Natural killer cell (primary cell): ENCODE measurements around the gene LMAN1. TPM values are rescaled to one million over a fixed set of nuclear protein-coding genes. Genes with fewer than 3 reads are reported as not detected.

Experiments
- ATAC-seq, 3 donors: fragments of 150-1000 bp in 2 of 3; fragments of 200-7000 bp in 1 of 3; cut with Tn5 transposase; 1 replicate in 1 of 3; 2 replicates in 2 of 3; pipeline ENCODE4 v1.10.0; 2021; ENCODE audit warnings: mild to moderate bottlenecking in 2 of 3, moderate library complexity in 2 of 3
- DNase-seq, 2 donors: peaks; one replicate each; pipeline versions ENCODE4 v3.0.0 to v3.0.0-alpha.2; 2013 to 2021; ENCODE audit warnings: mixed read lengths in 1 of 2
- H3K27ac ChIP-seq: one replicate; pipeline ENCODE4 v1.5.1; 2013; ENCODE audit warnings: mild to moderate bottlenecking, low read length
- H3K27me3 ChIP-seq: one replicate; pipeline ENCODE4 v1.6.1; 2013; ENCODE audit warnings: low read length; ENCODE audit not compliant: control insufficient read depth, insufficient read depth
- H3K36me3 ChIP-seq: one replicate; pipeline ENCODE4 v1.6.1; 2013; ENCODE audit warnings: low read length; ENCODE audit not compliant: control insufficient read depth, insufficient read depth
- H3K4me1 ChIP-seq: one replicate; pipeline ENCODE4 v1.6.1; 2013; ENCODE audit warnings: low read length; ENCODE audit not compliant: control insufficient read depth, insufficient read depth
- H3K4me3 ChIP-seq: one replicate; pipeline ENCODE4 v1.5.1; 2013; ENCODE audit warnings: low read length
- H3K9me3 ChIP-seq: one replicate; pipeline ENCODE4 v1.6.1; 2013; ENCODE audit warnings: low read length; ENCODE audit not compliant: control insufficient read depth, insufficient read depth
- H3K27ac Mint-ChIP-seq, 2 donors: one replicate each; pipeline ENCODE4 v1.8.0; 2022; ENCODE audit warnings: mild to moderate bottlenecking in 2 of 2, mixed read lengths in 2 of 2, moderate library complexity in 1 of 2
- H3K27me3 Mint-ChIP-seq, 2 donors: one replicate each; pipeline ENCODE4 v1.8.0; 2022; ENCODE audit warnings: low read depth in 2 of 2, mixed read lengths in 2 of 2
- H3K36me3 Mint-ChIP-seq: one replicate; pipeline ENCODE4 v1.8.0; 2022; ENCODE audit warnings: mixed read lengths
- H3K4me1 Mint-ChIP-seq, 2 donors: one replicate each; pipeline ENCODE4 v1.8.0; 2022; ENCODE audit warnings: mixed read lengths in 2 of 2
- H3K4me3 Mint-ChIP-seq: one replicate; pipeline ENCODE4 v1.8.0; 2022; ENCODE audit warnings: mild to moderate bottlenecking, moderate library complexity, mixed read lengths
- H3K9me3 Mint-ChIP-seq, 2 donors: one replicate each; pipeline ENCODE4 v1.8.0; 2022; ENCODE audit warnings: mixed read lengths in 2 of 2
- CTCF ChIP-seq: fragments of 200-600 bp; IDR thresholded peaks from one replicate; pipeline ENCODE4 v1.8.0; 2022; ENCODE audit warnings: antibody characterized with exemption
- WGBS: methylation state at CpG from one replicate; pipeline ENCODE4 v1.1.7; 2013; ENCODE audit warnings: missing lambda C conversion rate; ENCODE audit not compliant: insufficient coverage; 5-methylcytosine and 5-hydroxymethylcytosine counted together
- intact Hi-C: fragments of 100-400 bp; cut with micrococcal nuclease; formaldehyde crosslinking; loops from one replicate; pipeline ENCODE4 v1.14.2; 2022
- total RNA-seq, 4 donors: library from RNA; stranded (reverse); fragments of 120-200 nt in 1 of 4; gene quantifications; one replicate each; pipeline versions ENCODE4 v1.2.3 to v1.2.4, GENCODE V29; 2013 to 2022

Gene LMAN1
- total RNA-seq, 3 donors from 2014 or later (not counting 1 experiment from before 2014, with no cell fraction given), result 50.1 to 58.3 (median 57.6) TPM

GRCh38 chr18:59303656-59304195 is 55.3 kb downstream of the LMAN1 start:
- no peak overlapping the region for H3K27ac Mint-ChIP-seq
- Histone ChIP-seq H3K4me1 (peaks cover 2% of the 10 kb centered on the region), H3K4me3 (no peak overlapping the region), H3K36me3 (no peaks in the 10 kb centered on the region), H3K27ac (no peak overlapping the region), H3K27me3 (peaks cover 3% of the 10 kb centered on the region), H3K9me3 (no peaks in the 10 kb centered on the region)
- TF ChIP-seq CTCF, result no peak
- intact Hi-C loops, result no loop called here
- ATAC-seq (no peak), DNase-seq (no peak)
- no peaks in the 10 kb centered on the region for H3K4me1 Mint-ChIP-seq
- H3K9me3 Mint-ChIP-seq, result no peaks in the 10 kb centered on the region
- peaks cover 18 to 26% of the 10 kb centered on the region in 2 donors for H3K27me3 Mint-ChIP-seq
- 84% methylated on average over 8 of the region's 9 CpGs for WGBS
- H3K4me3 Mint-ChIP-seq, result no peak overlapping the region
- no peaks in the 10 kb centered on the region for H3K36me3 Mint-ChIP-seq

GRCh38 chr18:59303006-59303405 is 56.1 kb downstream of the LMAN1 start:
- intact Hi-C loops, result no loop called here
- Mint-ChIP-seq H3K9me3 (no peaks in the 10 kb centered on the region), H3K27ac (no peak overlapping the region), H3K4me1 (no peaks in the 10 kb centered on the region), H3K27me3 (peaks cover 23 to 26% of the 10 kb centered on the region in 2 donors), H3K36me3 (no peaks in the 10 kb centered on the region), H3K4me3 (no peak overlapping the region)
- Histone ChIP-seq H3K27me3 (peaks cover 2% of the 10 kb centered on the region), H3K27ac (no peak overlapping the region), H3K4me1 (no peaks in the 10 kb centered on the region), H3K9me3 (no peaks in the 10 kb centered on the region), H3K36me3 (no peaks in the 10 kb centered on the region), H3K4me3 (no peak overlapping the region)
- 73% methylated on average over 1 of the region's 2 CpGs for WGBS
- DNase-seq (no peak), ATAC-seq (no peak)
- no peak for TF ChIP-seq CTCF

GRCh38 chr18:59301929-59302328 is 57.1 kb downstream of the LMAN1 start:
- DNase-seq (no peak), ATAC-seq (no peak)
- H3K27me3 ChIP-seq, result no peaks in the 10 kb centered on the region
- H3K4me1 Mint-ChIP-seq, result no peaks in the 10 kb centered on the region
- H3K36me3 ChIP-seq, result no peaks in the 10 kb centered on the region
- no peak overlapping the region for H3K27ac ChIP-seq
- H3K4me3 Mint-ChIP-seq, result no peak overlapping the region
- 83% methylated on average over 4 of the region's 4 CpGs for WGBS
- H3K27ac Mint-ChIP-seq, result no peak overlapping the region
- no peaks in the 10 kb centered on the region for H3K36me3 Mint-ChIP-seq
- intact Hi-C loops, result no loop called here
- H3K4me3 ChIP-seq, result no peak overlapping the region
- H3K9me3 Mint-ChIP-seq, result no peaks in the 10 kb centered on the region
- H3K4me1 ChIP-seq, result no peaks in the 10 kb centered on the region
- peaks cover 23 to 26% of the 10 kb centered on the region in 2 donors for H3K27me3 Mint-ChIP-seq
- TF ChIP-seq CTCF, result no peak
- H3K9me3 ChIP-seq, result no peaks in the 10 kb centered on the region

- H3K27me3 Mint-ChIP-seq, result peaks cover 17 to 22% of the 10 kb centered on the region in 2 donors
- intact Hi-C loops, result no loop called here
- no peak for TF ChIP-seq CTCF
- no peaks in the 10 kb centered on the region for H3K9me3 ChIP-seq
- H3K27me3 ChIP-seq, result no peaks in the 10 kb centered on the region
- H3K4me3 Mint-ChIP-seq, result no peak overlapping the region
- no peaks in the 10 kb centered on the region for H3K36me3 ChIP-seq
- H3K36me3 Mint-ChIP-seq, result no peaks in the 10 kb centered on the region
- H3K27ac ChIP-seq, result no peak overlapping the region
- no peaks in the 10 kb centered on the region for H3K9me3 Mint-ChIP-seq
- 88% methylated on average over 3 of the region's 3 CpGs for WGBS
- H3K4me3 ChIP-seq, result no peak overlapping the region
- DNase-seq (no peak), ATAC-seq (no peak)
- no peaks in the 10 kb centered on the region for H3K4me1 ChIP-seq
- H3K4me1 Mint-ChIP-seq, result no peaks in the 10 kb centered on the region
- no peak overlapping the region for H3K27ac Mint-ChIP-seq
Observed at GRCh38 chr18:59300676-59301285, 58.3 kb downstream of the LMAN1 start.
